SK-N-SH (cell line): ENCODE results near the gene ILK. TPM values are rescaled to one million over a fixed set of nuclear protein-coding genes. Genes with fewer than 3 reads are reported as not detected.

Experiments
- CTCF ChIA-PET: fragments of 300-600, 350-600 bp; formaldehyde crosslinking; extraction: SDS; loops from one replicate; lab custom pipeline; 2021; lab: Yijun Ruan, JAX
- POLR2A ChIA-PET: fragments of 350-600 bp; sonication (Branson Sonifier 250); formaldehyde crosslinking; extraction: SDS; loops from one replicate; lab custom pipeline; 2020; ENCODE audit warnings: antibody characterized with exemption, inconsistent platforms; lab: Yijun Ruan, JAX
- DNase-seq: peaks from one replicate; pipeline ENCODE4 v3.0.0; 2012
- H2AFZ ChIP-seq: fragments of 200-600 bp; sonication (generic); 2 replicates; pipeline ENCODE4 v1.8.1; 2016; ENCODE audit warnings: antibody characterized with exemption, mild to moderate bottlenecking, low read depth
- H3F3A ChIP-seq: fragments of 200-600 bp; sonication (generic); replicated peaks from 2 replicates; pipeline ENCODE3; 2016; ENCODE audit warnings: antibody characterized with exemption, mild to moderate bottlenecking; ENCODE audit not compliant: insufficient read depth
- H3K27ac ChIP-seq, 2 experiments: fragments of 200-500 bp in 1 of 2; fragments of 200-600 bp in 1 of 2; sonication (Bioruptor generic) in 1 of 2; sonication (generic), shearing (Covaris generic) in 1 of 2; 2 replicates each; pipeline versions ENCODE4 v1.5.1 to v1.6.1; 2014 to 2016; ENCODE audit warnings: low read depth in 2 of 2, inconsistent platforms in 1 of 2, low read length in 1 of 2, mild to moderate bottlenecking in 1 of 2, mixed read lengths in 1 of 2
- H3K27me3 ChIP-seq: fragments of 200-600 bp; sonication (generic), shearing (Covaris generic); 2 replicates; pipeline ENCODE4 v1.6.1; 2016; ENCODE audit warnings: mixed run types; ENCODE audit not compliant: insufficient read depth
- H3K36me3 ChIP-seq, 2 experiments: fragments of 200-500 bp in 1 of 2; fragments of 200-600 bp in 1 of 2; sonication (Bioruptor generic) in 1 of 2; sonication (generic) in 1 of 2; replicated peaks in 1 of 2; 2 replicates each; pipeline versions ENCODE3 to v1.5.1; 2014 to 2016; ENCODE audit warnings: low read length in 1 of 2, mild to moderate bottlenecking in 1 of 2; ENCODE audit not compliant: insufficient read depth in 2 of 2, control insufficient read depth in 1 of 2
- H3K4me1 ChIP-seq, 2 experiments: fragments of 200-500 bp in 1 of 2; fragments of 200-600 bp in 1 of 2; sonication (Bioruptor generic) in 1 of 2; sonication (generic), shearing (Covaris generic) in 1 of 2; 2 replicates each; pipeline versions ENCODE4 v1.5.1 to v1.6.1; 2014 to 2016; ENCODE audit warnings: low read depth in 1 of 2, low read length in 1 of 2, mixed run types in 1 of 2; ENCODE audit not compliant: insufficient read depth in 2 of 2, control insufficient read depth in 1 of 2
- H3K4me2 ChIP-seq: fragments of 200-600 bp; sonication (generic), shearing (Covaris generic); 2 replicates; pipeline ENCODE4 v1.6.1; 2017; ENCODE audit warnings: mixed run types
- H3K4me3 ChIP-seq, 2 experiments: fragments of 200-500 bp in 1 of 2; fragments of 200-600 bp in 1 of 2; sonication (Bioruptor generic) in 1 of 2; sonication (generic), shearing (Covaris generic) in 1 of 2; 2 replicates each; pipeline versions ENCODE4 v1.5.1 to v1.8.1; 2014 to 2016; ENCODE audit warnings: low read depth in 2 of 2, inconsistent platforms in 1 of 2, low read length in 1 of 2, mild to moderate bottlenecking in 1 of 2, mixed read lengths in 1 of 2, moderate library complexity in 1 of 2
- H3K79me2 ChIP-seq: fragments of 200-600 bp; sonication (generic); 2 replicates; pipeline ENCODE4 v1.8.1; 2017; ENCODE audit warnings: mild to moderate bottlenecking; ENCODE audit not compliant: insufficient read depth
- H3K9ac ChIP-seq: fragments of 200-600 bp; sonication (generic); 2 replicates; pipeline ENCODE4 v1.6.1; 2017; ENCODE audit warnings: mixed run types
- H3K9me2 ChIP-seq: fragments of 200-600 bp; sonication (generic); 2 replicates; pipeline ENCODE4 v1.6.1; 2017; ENCODE audit warnings: mixed run types
- H3K9me3 ChIP-seq: fragments of 200-600 bp; sonication (generic); 2 replicates; pipeline ENCODE4 v1.6.1; 2017; ENCODE audit warnings: mixed run types, mild to moderate bottlenecking, moderate library complexity
- H4K20me1 ChIP-seq: fragments of 200-600 bp; sonication (generic); 2 replicates; pipeline ENCODE4 v1.6.1; 2017; ENCODE audit warnings: mild to moderate bottlenecking, mixed run types; ENCODE audit not compliant: insufficient read depth
- CHD2 ChIP-seq: fragments of 150-350 bp; IDR thresholded peaks from 2 replicates; pipeline ENCODE4 v1.6.1; 2018; ENCODE audit warnings: low read length; ENCODE audit not compliant: partially characterized antibody
- FOSL2 ChIP-seq: IDR thresholded peaks from 2 replicates; pipeline ENCODE4 v1.4.0; 2012; ENCODE audit warnings: low read depth, mild to moderate bottlenecking, moderate library complexity, borderline replicate concordance
- FOXJ3 ChIP-seq: sonication (generic); formaldehyde crosslinking; IDR thresholded peaks from 2 replicates; pipeline ENCODE4 v1.5.1; 2020; ENCODE audit warnings: mild to moderate bottlenecking, missing genetic modification reagents
- FOXM1 ChIP-seq: IDR thresholded peaks from 2 replicates; pipeline ENCODE4 v1.4.0; 2012; ENCODE audit warnings: low read depth, mild to moderate bottlenecking
- JUND ChIP-seq: IDR thresholded peaks from 2 replicates; pipeline ENCODE4 v1.4.0; 2012
- MXI1 ChIP-seq: IDR thresholded peaks from 2 replicates; pipeline ENCODE4 v1.6.1; 2012; ENCODE audit warnings: mild to moderate bottlenecking, low read depth, low read length, improper control_type of control experiment
- NFIC ChIP-seq: IDR thresholded peaks from 2 replicates; pipeline ENCODE4 v1.4.0; 2012; ENCODE audit warnings: borderline replicate concordance
- NRF1 ChIP-seq: IDR thresholded peaks from 2 replicates; pipeline ENCODE4 v1.6.1; 2012; ENCODE audit warnings: low read depth, mild to moderate bottlenecking, low read length
- POLR2AphosphoS5 ChIP-seq: IDR thresholded peaks from 2 replicates; pipeline ENCODE4 v1.6.1; 2012; ENCODE audit warnings: low read depth, low read length
- RCOR1 ChIP-seq: fragments of 150-350 bp; IDR thresholded peaks from 2 replicates; pipeline ENCODE4 v1.6.1; 2017; ENCODE audit warnings: antibody characterized with exemption, low read length
- RFX5 ChIP-seq: IDR thresholded peaks from 2 replicates; pipeline ENCODE4 v1.6.1; 2012; ENCODE audit warnings: mild to moderate bottlenecking, improper control_type of control experiment, low read length
- SIN3A ChIP-seq: IDR thresholded peaks from 2 replicates; pipeline ENCODE4 v1.6.1; 2012; ENCODE audit warnings: low read depth, mild to moderate bottlenecking, low read length, moderate library complexity, borderline replicate concordance
- SMC3 ChIP-seq: IDR thresholded peaks from 2 replicates; pipeline ENCODE4 v1.6.1; 2012; ENCODE audit warnings: low read depth, low read length, improper control_type of control experiment
- TEAD4 ChIP-seq: IDR thresholded peaks from 2 replicates; pipeline ENCODE4 v1.4.0; 2012; ENCODE audit warnings: mild to moderate bottlenecking, borderline replicate concordance; ENCODE audit not compliant: insufficient read depth
- YY1 ChIP-seq: IDR thresholded peaks from 2 replicates; pipeline ENCODE4 v1.4.0; 2012; ENCODE audit warnings: low read depth, mild to moderate bottlenecking
- WGBS: methylation state at CpG from one replicate; pipeline ENCODE4 v1.1.6; 2017; ENCODE audit warnings: low lambda C conversion rate; 5-methylcytosine and 5-hydroxymethylcytosine counted together
- polyA plus RNA-seq, 3 experiments: library from polyadenylated mRNA; depleted of rRNA; stranded (reverse); fragments of >200 nt; gene quantifications; 2 replicates each; pipeline ENCODE4 v1.2.3, GENCODE V29; 2012
- TF ChIP-seq, protein P1 (sequence below): IDR thresholded peaks from 2 replicates; pipeline ENCODE4 v1.6.1; 2012; ENCODE audit warnings: mild to moderate bottlenecking, low read depth, low read length, moderate library complexity
- TF ChIP-seq, protein P2 (sequence below): IDR thresholded peaks from 2 replicates; pipeline ENCODE4 v1.4.0; 2012; ENCODE audit warnings: low read depth, borderline replicate concordance
- TF ChIP-seq, protein P3 (sequence below): fragments of 150-350 bp; IDR thresholded peaks from 2 replicates; pipeline ENCODE4 v1.6.1; 2016; ENCODE audit warnings: mild to moderate bottlenecking, low read depth, low read length
- TF ChIP-seq, protein P4 (sequence below): IDR thresholded peaks from 2 replicates; pipeline ENCODE4; 2012
- TF ChIP-seq, protein P5 (sequence below): IDR thresholded peaks from 2 replicates; pipeline ENCODE4 v1.4.0; 2012; ENCODE audit warnings: low read depth, borderline replicate concordance

ILK gene
- polyA plus RNA-seq, 1 of the 3 experiments (the other 2 are of a cell fraction), result 241 TPM

DNA sequence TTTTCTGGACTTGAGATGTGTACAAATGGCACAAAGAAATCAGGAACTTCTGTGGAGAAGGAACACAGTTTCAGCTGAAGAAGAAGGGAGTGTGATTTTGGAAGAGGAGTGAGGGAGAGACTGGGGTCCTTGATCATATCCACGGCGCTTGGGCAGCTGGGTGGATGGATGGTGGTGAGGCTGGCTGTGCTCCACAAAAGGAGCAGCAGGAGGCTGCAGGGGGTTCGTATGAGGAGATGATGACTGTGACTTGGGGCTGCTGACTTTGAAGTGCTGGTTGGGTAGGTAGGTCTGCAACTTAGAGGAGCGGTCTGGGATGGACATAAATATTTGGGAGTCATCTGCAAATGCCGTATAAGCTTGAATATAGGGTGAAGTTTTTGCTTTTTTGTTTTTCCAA, 53.4 kb downstream of the ILK start:
- 83% methylated on average over 5 of the region's 5 CpGs for WGBS
- CTCF ChIA-PET, result interaction anchor here (0.8 to 3.3 kb wide), 6 partner anchors 10 to 49 kb away, joined by 3 to 11 read pairs (median 8); partner anchors contain the start of gene MRPL17
- no peak for DNase-seq
- H2AFZ ChIP-seq, result no peak overlapping the region
- H3K4me3 ChIP-seq, result no peak overlapping the region
- no peak overlapping the region for H3K27ac ChIP-seq
- TF ChIP-seq RFX5 (no peak), YY1 (no peak), FOXJ3 (CRISPR knock-in tag) (no peak), FOSL2 (no peak), CHD2 (no peak), JUND (no peak), RCOR1 (no peak)
- TF ChIP-seq, protein P1, sequence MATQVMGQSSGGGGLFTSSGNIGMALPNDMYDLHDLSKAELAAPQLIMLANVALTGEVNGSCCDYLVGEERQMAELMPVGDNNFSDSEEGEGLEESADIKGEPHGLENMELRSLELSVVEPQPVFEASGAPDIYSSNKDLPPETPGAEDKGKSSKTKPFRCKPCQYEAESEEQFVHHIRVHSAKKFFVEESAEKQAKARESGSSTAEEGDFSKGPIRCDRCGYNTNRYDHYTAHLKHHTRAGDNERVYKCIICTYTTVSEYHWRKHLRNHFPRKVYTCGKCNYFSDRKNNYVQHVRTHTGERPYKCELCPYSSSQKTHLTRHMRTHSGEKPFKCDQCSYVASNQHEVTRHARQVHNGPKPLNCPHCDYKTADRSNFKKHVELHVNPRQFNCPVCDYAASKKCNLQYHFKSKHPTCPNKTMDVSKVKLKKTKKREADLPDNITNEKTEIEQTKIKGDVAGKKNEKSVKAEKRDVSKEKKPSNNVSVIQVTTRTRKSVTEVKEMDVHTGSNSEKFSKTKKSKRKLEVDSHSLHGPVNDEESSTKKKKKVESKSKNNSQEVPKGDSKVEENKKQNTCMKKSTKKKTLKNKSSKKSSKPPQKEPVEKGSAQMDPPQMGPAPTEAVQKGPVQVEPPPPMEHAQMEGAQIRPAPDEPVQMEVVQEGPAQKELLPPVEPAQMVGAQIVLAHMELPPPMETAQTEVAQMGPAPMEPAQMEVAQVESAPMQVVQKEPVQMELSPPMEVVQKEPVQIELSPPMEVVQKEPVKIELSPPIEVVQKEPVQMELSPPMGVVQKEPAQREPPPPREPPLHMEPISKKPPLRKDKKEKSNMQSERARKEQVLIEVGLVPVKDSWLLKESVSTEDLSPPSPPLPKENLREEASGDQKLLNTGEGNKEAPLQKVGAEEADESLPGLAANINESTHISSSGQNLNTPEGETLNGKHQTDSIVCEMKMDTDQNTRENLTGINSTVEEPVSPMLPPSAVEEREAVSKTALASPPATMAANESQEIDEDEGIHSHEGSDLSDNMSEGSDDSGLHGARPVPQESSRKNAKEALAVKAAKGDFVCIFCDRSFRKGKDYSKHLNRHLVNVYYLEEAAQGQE, result no peak
- TF ChIP-seq, protein P2, sequence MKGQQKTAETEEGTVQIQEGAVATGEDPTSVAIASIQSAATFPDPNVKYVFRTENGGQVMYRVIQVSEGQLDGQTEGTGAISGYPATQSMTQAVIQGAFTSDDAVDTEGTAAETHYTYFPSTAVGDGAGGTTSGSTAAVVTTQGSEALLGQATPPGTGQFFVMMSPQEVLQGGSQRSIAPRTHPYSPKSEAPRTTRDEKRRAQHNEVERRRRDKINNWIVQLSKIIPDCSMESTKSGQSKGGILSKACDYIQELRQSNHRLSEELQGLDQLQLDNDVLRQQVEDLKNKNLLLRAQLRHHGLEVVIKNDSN, result no peak
- no peak overlapping the region for H3K9ac ChIP-seq
- H3K36me3 ChIP-seq, result no peaks in the 10 kb centered on the region
- H3F3A ChIP-seq, result peaks cover 4% of the 10 kb centered on the region
- H3K4me1 ChIP-seq, result peaks cover 0 to 25% of the 10 kb centered on the region in 2 experiments; a peak in 1 of 4 replicates
- H3K27me3 ChIP-seq, result no peaks in the 10 kb centered on the region
- H4K20me1 ChIP-seq, result no peaks in the 10 kb centered on the region
- H3K79me2 ChIP-seq, result no peaks in the 10 kb centered on the region
- H3K9me3 ChIP-seq, result no peaks in the 10 kb centered on the region
- H3K9me2 ChIP-seq, result no peaks in the 10 kb centered on the region
- no peak overlapping the region for H3K4me2 ChIP-seq
- POLR2A ChIA-PET, result no interaction called here

DNA sequence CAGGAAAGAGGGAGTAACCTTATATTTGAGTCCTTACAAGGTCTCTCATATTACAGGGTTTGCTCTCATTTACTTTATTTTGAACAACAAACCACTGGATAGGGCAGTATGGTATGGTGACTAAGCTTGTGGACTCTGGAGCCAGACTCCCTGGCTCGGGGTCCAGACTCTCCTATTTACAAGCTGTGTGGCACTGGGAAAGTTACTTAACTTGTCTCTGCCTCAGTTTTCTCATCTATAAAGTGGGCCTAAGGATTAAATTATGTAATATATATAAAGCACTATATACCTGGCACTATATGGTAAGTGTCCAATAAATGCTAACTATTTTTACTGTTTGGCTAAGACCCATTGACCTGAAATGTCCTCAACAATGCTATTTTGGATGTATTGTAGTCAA, 53.8 kb downstream of the ILK start:
- Histone ChIP-seq H3K79me2 (no peaks in the 10 kb centered on the region), H2AFZ (no peak overlapping the region), H3K4me1 (peaks cover 0 to 25% of the 10 kb centered on the region in 2 experiments; a peak in 1 of 4 replicates), H3K27ac (no peak overlapping the region), H3K27me3 (no peaks in the 10 kb centered on the region), H3K9me2 (no peaks in the 10 kb centered on the region), H4K20me1 (no peaks in the 10 kb centered on the region), H3K36me3 (no peaks in the 10 kb centered on the region), H3K9me3 (no peaks in the 10 kb centered on the region), H3K4me3 (no peak overlapping the region), H3F3A (peaks cover 4% of the 10 kb centered on the region), H3K9ac (no peak overlapping the region), H3K4me2 (no peak overlapping the region)
- CTCF ChIA-PET, result interaction anchor here (0.8 to 3.3 kb wide), 6 partner anchors 11 to 49 kb away, joined by 3 to 11 read pairs (median 8); partner anchors contain the start of gene MRPL17
- POLR2A ChIA-PET, result no interaction called here
- 80% methylated on average over 1 of the region's 1 CpG for WGBS
- no peak for DNase-seq
- TF ChIP-seq NRF1, result no peak
- no peak for TF ChIP-seq MXI1
- TF ChIP-seq NFIC, result no peak
- no peak for TF ChIP-seq SMC3
- TF ChIP-seq FOXJ3 (CRISPR knock-in tag), result no peak
- no peak for TF ChIP-seq FOXM1
- TF ChIP-seq YY1, result no peak
- TF ChIP-seq, protein P3, sequence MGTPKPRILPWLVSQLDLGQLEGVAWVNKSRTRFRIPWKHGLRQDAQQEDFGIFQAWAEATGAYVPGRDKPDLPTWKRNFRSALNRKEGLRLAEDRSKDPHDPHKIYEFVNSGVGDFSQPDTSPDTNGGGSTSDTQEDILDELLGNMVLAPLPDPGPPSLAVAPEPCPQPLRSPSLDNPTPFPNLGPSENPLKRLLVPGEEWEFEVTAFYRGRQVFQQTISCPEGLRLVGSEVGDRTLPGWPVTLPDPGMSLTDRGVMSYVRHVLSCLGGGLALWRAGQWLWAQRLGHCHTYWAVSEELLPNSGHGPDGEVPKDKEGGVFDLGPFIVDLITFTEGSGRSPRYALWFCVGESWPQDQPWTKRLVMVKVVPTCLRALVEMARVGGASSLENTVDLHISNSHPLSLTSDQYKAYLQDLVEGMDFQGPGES, result no peak
- no peak for TF ChIP-seq POLR2AphosphoS5
- no peak for TF ChIP-seq SIN3A
- TF ChIP-seq, protein P4, sequence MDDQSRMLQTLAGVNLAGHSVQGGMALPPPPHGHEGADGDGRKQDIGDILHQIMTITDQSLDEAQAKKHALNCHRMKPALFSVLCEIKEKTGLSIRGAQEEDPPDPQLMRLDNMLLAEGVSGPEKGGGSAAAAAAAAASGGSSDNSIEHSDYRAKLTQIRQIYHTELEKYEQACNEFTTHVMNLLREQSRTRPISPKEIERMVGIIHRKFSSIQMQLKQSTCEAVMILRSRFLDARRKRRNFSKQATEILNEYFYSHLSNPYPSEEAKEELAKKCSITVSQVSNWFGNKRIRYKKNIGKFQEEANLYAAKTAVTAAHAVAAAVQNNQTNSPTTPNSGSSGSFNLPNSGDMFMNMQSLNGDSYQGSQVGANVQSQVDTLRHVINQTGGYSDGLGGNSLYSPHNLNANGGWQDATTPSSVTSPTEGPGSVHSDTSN, result no peak
- TF ChIP-seq, protein P5, sequence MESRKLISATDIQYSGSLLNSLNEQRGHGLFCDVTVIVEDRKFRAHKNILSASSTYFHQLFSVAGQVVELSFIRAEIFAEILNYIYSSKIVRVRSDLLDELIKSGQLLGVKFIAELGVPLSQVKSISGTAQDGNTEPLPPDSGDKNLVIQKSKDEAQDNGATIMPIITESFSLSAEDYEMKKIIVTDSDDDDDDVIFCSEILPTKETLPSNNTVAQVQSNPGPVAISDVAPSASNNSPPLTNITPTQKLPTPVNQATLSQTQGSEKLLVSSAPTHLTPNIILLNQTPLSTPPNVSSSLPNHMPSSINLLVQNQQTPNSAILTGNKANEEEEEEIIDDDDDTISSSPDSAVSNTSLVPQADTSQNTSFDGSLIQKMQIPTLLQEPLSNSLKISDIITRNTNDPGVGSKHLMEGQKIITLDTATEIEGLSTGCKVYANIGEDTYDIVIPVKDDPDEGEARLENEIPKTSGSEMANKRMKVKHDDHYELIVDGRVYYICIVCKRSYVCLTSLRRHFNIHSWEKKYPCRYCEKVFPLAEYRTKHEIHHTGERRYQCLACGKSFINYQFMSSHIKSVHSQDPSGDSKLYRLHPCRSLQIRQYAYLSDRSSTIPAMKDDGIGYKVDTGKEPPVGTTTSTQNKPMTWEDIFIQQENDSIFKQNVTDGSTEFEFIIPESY, result no peak
- TF ChIP-seq FOSL2, result no peak
- no peak for TF ChIP-seq RCOR1
- no peak for TF ChIP-seq TEAD4
